ENCODE measurements around the gene TNNI3K. TPM values are rescaled to one million over a fixed set of nuclear protein-coding genes. Genes with fewer than 3 reads are reported as not detected.

TNNI3K gene
- total RNA-seq, 1 donor from 2014 or later: not detected

DNA sequence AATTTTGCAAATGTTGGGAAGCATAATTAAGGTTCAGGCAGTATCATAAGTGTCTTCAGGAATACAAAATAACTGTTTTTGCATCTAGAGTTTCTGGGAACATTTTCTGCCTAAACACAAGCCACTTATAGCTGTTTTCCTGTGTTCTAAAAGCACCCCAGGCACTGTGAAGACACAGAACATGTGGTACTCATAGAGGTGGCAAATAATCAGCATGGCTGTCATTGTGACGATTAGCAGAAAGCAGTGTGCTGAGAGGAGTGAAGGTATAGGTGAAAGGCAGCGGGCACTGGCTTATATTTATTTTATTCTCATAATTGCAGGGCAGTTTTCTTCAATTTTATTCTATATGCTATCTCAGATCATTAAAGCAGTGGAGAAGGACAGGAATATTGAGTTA, 157.7 kb downstream of the TNNI3K start:
- H3K4me3 Mint-ChIP-seq (ENCODE audit: unreplicated experiment): no peak overlapping the region
- no peak for TF ChIP-seq CTCF (IDR thresholded peaks at IDR 0.05; ENCODE audit: partially characterized antibody, unreplicated experiment)
- peaks cover 2% of the 10 kb centered on the region for H3K9me3 Mint-ChIP-seq (ENCODE audit: unreplicated experiment)
- no peak overlapping the region for H3K27ac Mint-ChIP-seq (ENCODE audit: unreplicated experiment)
- H3K27me3 Mint-ChIP-seq (ENCODE audit: unreplicated experiment): peaks cover 1% of the 10 kb centered on the region
- H3K4me1 Mint-ChIP-seq (ENCODE audit: low read depth, unreplicated experiment): peaks cover 2% of the 10 kb centered on the region
- no peaks in the 10 kb centered on the region for H3K36me3 Mint-ChIP-seq (ENCODE audit: unreplicated experiment)
- no peak for DNase-seq

- peaks cover 2% of the 10 kb centered on the region for H3K4me1 Mint-ChIP-seq (ENCODE audit: low read depth, unreplicated experiment)
- peaks cover 1% of the 10 kb centered on the region for H3K27me3 Mint-ChIP-seq (ENCODE audit: unreplicated experiment)
- DNase-seq: no peak
- H3K27ac Mint-ChIP-seq (ENCODE audit: unreplicated experiment): no peak overlapping the region
- no peak for TF ChIP-seq CTCF (IDR thresholded peaks at IDR 0.05; ENCODE audit: partially characterized antibody, unreplicated experiment)
- H3K9me3 Mint-ChIP-seq (ENCODE audit: unreplicated experiment): peaks cover 2% of the 10 kb centered on the region
- no peak overlapping the region for H3K4me3 Mint-ChIP-seq (ENCODE audit: unreplicated experiment)
- H3K36me3 Mint-ChIP-seq (ENCODE audit: unreplicated experiment): no peaks in the 10 kb centered on the region
These were observed 160.4 kb downstream of the TNNI3K start for GRCh38 chr1:74395571-74395970.

GRCh38 chr1:74396462-74396861, 161.3 kb downstream of the TNNI3K start:
- no peak overlapping the region for H3K27ac Mint-ChIP-seq (ENCODE audit: unreplicated experiment)
- H3K4me3 Mint-ChIP-seq (ENCODE audit: unreplicated experiment): no peak overlapping the region
- peaks cover 2% of the 10 kb centered on the region for H3K4me1 Mint-ChIP-seq (ENCODE audit: low read depth, unreplicated experiment)
- no peaks in the 10 kb centered on the region for H3K9me3 Mint-ChIP-seq (ENCODE audit: unreplicated experiment)
- no peak for TF ChIP-seq CTCF (IDR thresholded peaks at IDR 0.05; ENCODE audit: partially characterized antibody, unreplicated experiment)
- peaks cover 1% of the 10 kb centered on the region for H3K27me3 Mint-ChIP-seq (ENCODE audit: unreplicated experiment)
- DNase-seq: no peak
- H3K36me3 Mint-ChIP-seq (ENCODE audit: unreplicated experiment): no peaks in the 10 kb centered on the region

DNA sequence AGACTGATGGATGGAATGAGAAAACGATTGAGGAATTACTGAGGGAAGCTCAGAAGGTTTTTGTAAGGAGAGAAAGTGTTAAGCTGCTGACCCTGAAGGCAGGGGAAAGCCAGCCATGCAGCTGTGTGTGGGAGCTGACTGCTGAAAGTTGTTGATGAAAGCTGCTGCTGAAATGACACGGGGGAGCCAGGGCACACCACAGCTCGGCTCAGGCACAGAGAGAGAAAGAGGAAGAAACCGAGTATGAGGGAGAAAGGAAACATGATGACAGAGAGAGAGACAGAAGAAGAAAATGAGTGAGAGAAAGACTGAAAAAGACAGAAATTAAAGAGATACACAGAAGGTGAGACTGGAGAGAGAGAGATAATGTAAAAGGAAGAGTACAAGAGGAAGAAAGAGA, 161.7 kb downstream of the TNNI3K start:
- H3K4me3 Mint-ChIP-seq (ENCODE audit: unreplicated experiment): no peak overlapping the region
- no peak overlapping the region for H3K27ac Mint-ChIP-seq (ENCODE audit: unreplicated experiment)
- no peaks in the 10 kb centered on the region for H3K36me3 Mint-ChIP-seq (ENCODE audit: unreplicated experiment)
- no peaks in the 10 kb centered on the region for H3K9me3 Mint-ChIP-seq (ENCODE audit: unreplicated experiment)
- H3K27me3 Mint-ChIP-seq (ENCODE audit: unreplicated experiment): peaks cover 1% of the 10 kb centered on the region
- TF ChIP-seq CTCF (IDR thresholded peaks at IDR 0.05; ENCODE audit: partially characterized antibody, unreplicated experiment): no peak
- DNase-seq: no peak
- H3K4me1 Mint-ChIP-seq (ENCODE audit: low read depth, unreplicated experiment): peaks cover 2% of the 10 kb centered on the region

DNA sequence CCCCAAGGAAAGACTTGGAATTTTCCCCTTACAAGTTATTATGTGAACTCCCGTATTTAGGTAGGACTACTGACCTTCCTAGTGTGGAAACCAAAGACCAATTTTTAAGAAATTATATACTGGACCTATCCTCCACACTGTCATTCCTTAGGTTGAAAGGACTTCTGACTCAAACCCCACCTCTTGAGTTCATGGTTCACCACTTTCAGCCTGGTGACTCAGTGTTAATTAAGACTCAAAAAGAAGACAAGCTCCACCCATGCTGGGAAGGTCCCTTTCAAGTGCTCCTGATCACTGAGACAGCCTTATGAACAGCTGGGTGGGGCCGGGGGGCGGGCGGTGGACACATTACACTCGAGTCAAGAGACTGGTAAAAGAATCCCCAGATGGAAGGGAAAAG, 164.1 kb downstream of the TNNI3K start:
- DNase-seq: no peak
- H3K9me3 Mint-ChIP-seq (ENCODE audit: unreplicated experiment): no peaks in the 10 kb centered on the region
- no peaks in the 10 kb centered on the region for H3K36me3 Mint-ChIP-seq (ENCODE audit: unreplicated experiment)
- H3K27me3 Mint-ChIP-seq (ENCODE audit: unreplicated experiment): peaks cover 1% of the 10 kb centered on the region
- no peak overlapping the region for H3K27ac Mint-ChIP-seq (ENCODE audit: unreplicated experiment)
- H3K4me1 Mint-ChIP-seq (ENCODE audit: low read depth, unreplicated experiment): peaks cover 2% of the 10 kb centered on the region
- no peak overlapping the region for H3K4me3 Mint-ChIP-seq (ENCODE audit: unreplicated experiment)
- TF ChIP-seq CTCF (IDR thresholded peaks at IDR 0.05; ENCODE audit: partially characterized antibody, unreplicated experiment): no peak
